ENCODE results near the gene MRGPRD.

DNA sequence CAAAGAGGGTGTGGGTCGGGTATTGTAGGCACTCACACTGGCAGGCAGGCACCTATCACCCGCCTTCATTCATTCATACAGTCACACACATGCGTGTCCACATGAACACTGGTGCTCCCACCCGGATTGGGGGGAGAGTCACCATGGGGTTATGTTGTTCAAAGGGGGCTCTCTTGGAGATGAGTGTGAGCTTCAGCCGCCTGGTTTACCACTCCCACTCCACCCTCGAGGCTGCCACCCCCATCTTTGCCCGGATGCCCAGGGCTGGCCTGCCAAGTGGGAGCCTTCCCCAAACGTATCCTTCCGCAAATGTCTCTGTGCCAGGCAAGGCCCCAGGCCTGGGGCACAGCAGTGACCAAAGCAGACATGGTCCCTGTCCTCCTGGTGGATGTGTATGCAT, 22.6 kb downstream of the MRGPRD start:
- TF ChIP-seq, protein P1, sequence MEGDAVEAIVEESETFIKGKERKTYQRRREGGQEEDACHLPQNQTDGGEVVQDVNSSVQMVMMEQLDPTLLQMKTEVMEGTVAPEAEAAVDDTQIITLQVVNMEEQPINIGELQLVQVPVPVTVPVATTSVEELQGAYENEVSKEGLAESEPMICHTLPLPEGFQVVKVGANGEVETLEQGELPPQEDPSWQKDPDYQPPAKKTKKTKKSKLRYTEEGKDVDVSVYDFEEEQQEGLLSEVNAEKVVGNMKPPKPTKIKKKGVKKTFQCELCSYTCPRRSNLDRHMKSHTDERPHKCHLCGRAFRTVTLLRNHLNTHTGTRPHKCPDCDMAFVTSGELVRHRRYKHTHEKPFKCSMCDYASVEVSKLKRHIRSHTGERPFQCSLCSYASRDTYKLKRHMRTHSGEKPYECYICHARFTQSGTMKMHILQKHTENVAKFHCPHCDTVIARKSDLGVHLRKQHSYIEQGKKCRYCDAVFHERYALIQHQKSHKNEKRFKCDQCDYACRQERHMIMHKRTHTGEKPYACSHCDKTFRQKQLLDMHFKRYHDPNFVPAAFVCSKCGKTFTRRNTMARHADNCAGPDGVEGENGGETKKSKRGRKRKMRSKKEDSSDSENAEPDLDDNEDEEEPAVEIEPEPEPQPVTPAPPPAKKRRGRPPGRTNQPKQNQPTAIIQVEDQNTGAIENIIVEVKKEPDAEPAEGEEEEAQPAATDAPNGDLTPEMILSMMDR (IDR thresholded peaks at IDR 0.05), result no peak
- TF ChIP-seq EZH2 (IDR thresholded peaks at IDR 0.05), result no peak

All from neural progenitor cell (in vitro differentiated cells).